ENCODE measurements around the gene CFTR.

Gene CFTR

GRCh38 chr7:117639966-117640365 lies 160.1 kb downstream of the CFTR start:
- Histone ChIP-seq H4K5ac (ENCODE audit: low read length) (no peak overlapping the region), H3K79me2 (ENCODE audit: control insufficient read depth, insufficient read depth, low read length) (no peaks in the 10 kb centered on the region), H2BK120ac (ENCODE audit: low read depth, low read length) (no peak overlapping the region), H3K4ac (ENCODE audit: low read depth, low read length) (no peak overlapping the region), H3K4me1 (ENCODE audit: control insufficient read depth, low read depth, low read length) (no peaks in the 10 kb centered on the region), H3K4me3 (ENCODE audit: low read length) (no peak overlapping the region), H3K9ac (ENCODE audit: low read length) (no peak overlapping the region), H3K36me3 (ENCODE audit: control insufficient read depth, insufficient read depth, low read length) (no peaks in the 10 kb centered on the region), H4K8ac (ENCODE audit: low read depth, low read length) (no peak overlapping the region), H2BK15ac (replicated peaks; ENCODE audit: low read depth) (no peak overlapping the region), H3K56ac (ENCODE audit: low read length) (no peak overlapping the region), H2AK5ac (ENCODE audit: low read length) (no peak overlapping the region), H3K23ac (ENCODE audit: low read length) (no peak overlapping the region), H2BK5ac (ENCODE audit: low read length) (no peak overlapping the region), H3K27ac (ENCODE audit: low read depth, low read length) (no peak overlapping the region), H3K79me1 (ENCODE audit: low read length) (no peaks in the 10 kb centered on the region), H3K27me3 (ENCODE audit: insufficient read depth, low read length, poor library complexity) (no peaks in the 10 kb centered on the region), H3K4me2 (ENCODE audit: low read length) (no peak overlapping the region), H3K18ac (ENCODE audit: low read length) (no peak overlapping the region)
- DNase-seq, result no peak
- no CpG with 5 or more reads among the region's 2 CpGs for WGBS (ENCODE audit: extremely low coverage, insufficient coverage, low lambda C conversion rate)

DNA sequence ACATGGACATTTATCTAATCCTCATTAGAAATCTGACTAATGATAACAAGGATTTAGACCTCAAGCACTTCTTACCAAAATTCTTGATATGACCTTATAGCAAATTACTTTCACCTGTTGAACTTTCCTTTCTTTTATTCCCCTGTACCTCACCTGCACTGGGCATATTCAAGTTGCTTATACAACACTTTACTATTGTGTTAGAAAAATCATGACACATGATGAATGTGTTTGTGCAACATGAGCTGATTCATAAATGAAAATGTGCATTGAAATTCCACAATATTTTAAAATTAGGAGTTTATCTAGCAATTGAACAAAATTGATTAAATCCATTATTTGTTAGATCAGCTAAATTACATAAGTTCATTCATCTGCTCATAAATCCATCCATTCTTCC lies 160.6 kb downstream of the CFTR start:
- no peak overlapping the region for H2BK5ac ChIP-seq (ENCODE audit: low read length)
- H3K56ac ChIP-seq (ENCODE audit: low read length), result no peak overlapping the region
- no peaks in the 10 kb centered on the region for H3K79me1 ChIP-seq (ENCODE audit: low read length)
- H3K4me1 ChIP-seq (ENCODE audit: control insufficient read depth, low read depth, low read length), result no peaks in the 10 kb centered on the region
- no peak overlapping the region for H3K4me2 ChIP-seq (ENCODE audit: low read length)
- no peak overlapping the region for H3K9ac ChIP-seq (ENCODE audit: low read length)
- H3K23ac ChIP-seq (ENCODE audit: low read length), result no peak overlapping the region
- DNase-seq, result no peak
- H2BK120ac ChIP-seq (ENCODE audit: low read depth, low read length), result no peak overlapping the region
- H2AK5ac ChIP-seq (ENCODE audit: low read length), result no peak overlapping the region
- no peaks in the 10 kb centered on the region for H3K79me2 ChIP-seq (ENCODE audit: control insufficient read depth, insufficient read depth, low read length)
- H4K8ac ChIP-seq (ENCODE audit: low read depth, low read length), result no peak overlapping the region
- H3K4ac ChIP-seq (ENCODE audit: low read depth, low read length), result no peak overlapping the region
- no peaks in the 10 kb centered on the region for H3K27me3 ChIP-seq (ENCODE audit: insufficient read depth, low read length, poor library complexity)
- no peaks in the 10 kb centered on the region for H3K36me3 ChIP-seq (ENCODE audit: control insufficient read depth, insufficient read depth, low read length)
- no peak overlapping the region for H2BK15ac ChIP-seq (replicated peaks; ENCODE audit: low read depth)
- no peak overlapping the region for H4K5ac ChIP-seq (ENCODE audit: low read length)
- no peak overlapping the region for H3K4me3 ChIP-seq (ENCODE audit: low read length)
- H3K18ac ChIP-seq (ENCODE audit: low read length), result no peak overlapping the region
- no peak overlapping the region for H3K27ac ChIP-seq (ENCODE audit: low read depth, low read length)

DNA sequence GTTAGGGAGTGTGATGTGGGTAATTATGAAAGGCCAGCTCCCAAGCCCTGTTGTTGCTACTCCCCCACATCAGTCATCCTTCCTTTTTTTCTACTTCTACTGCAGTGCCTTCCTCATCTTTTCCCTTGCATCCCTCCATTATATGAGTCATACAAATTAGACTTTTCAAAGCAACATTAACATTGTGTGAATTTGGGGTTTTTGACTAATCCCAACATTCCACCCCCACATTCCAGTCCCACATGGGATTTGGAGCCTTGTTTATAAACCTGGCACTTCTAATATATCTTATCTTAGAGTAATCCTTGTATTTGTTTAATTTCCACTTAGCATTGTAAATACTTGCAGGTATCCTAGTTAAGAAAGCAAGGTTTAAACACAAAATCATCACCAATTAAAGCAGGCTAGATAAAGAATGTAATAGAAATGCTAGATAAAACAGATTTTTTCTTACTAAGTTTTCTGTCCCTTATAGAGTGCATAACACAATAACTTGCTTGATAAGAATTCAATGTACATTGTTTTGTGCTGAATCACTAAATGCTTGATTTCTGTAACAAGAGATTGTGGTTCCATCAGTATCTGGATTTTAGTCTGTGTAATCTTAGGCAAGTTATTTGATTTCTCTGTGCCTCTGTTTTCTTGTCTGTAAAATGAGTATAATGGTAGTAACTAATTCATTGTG lies 165.8 kb downstream of the CFTR start:
- DNase-seq, result peak; percentile 25
- H3K9ac ChIP-seq (ENCODE audit: low read length), result no peak overlapping the region
- H3K4ac ChIP-seq (ENCODE audit: low read depth, low read length), result no peak overlapping the region
- H2BK120ac ChIP-seq (ENCODE audit: low read depth, low read length), result no peak overlapping the region
- no peak overlapping the region for H3K23ac ChIP-seq (ENCODE audit: low read length)
- no peak overlapping the region for H4K8ac ChIP-seq (ENCODE audit: low read depth, low read length)
- no peak overlapping the region for H3K27ac ChIP-seq (ENCODE audit: low read depth, low read length)
- no peak overlapping the region for H3K18ac ChIP-seq (ENCODE audit: low read length)
- H3K4me2 ChIP-seq (ENCODE audit: low read length), result no peak overlapping the region
- no peak overlapping the region for H2BK15ac ChIP-seq (replicated peaks; ENCODE audit: low read depth)
- H3K56ac ChIP-seq (ENCODE audit: low read length), result no peak overlapping the region
- H3K79me1 ChIP-seq (ENCODE audit: low read length), result no peaks in the 10 kb centered on the region
- H3K4me3 ChIP-seq (ENCODE audit: low read length), result no peak overlapping the region
- no peaks in the 10 kb centered on the region for H3K4me1 ChIP-seq (ENCODE audit: control insufficient read depth, low read depth, low read length)
- H2AK5ac ChIP-seq (ENCODE audit: low read length), result no peak overlapping the region
- H3K79me2 ChIP-seq (ENCODE audit: control insufficient read depth, insufficient read depth, low read length), result no peaks in the 10 kb centered on the region
- H3K27me3 ChIP-seq (ENCODE audit: insufficient read depth, low read length, poor library complexity), result no peaks in the 10 kb centered on the region
- no peak overlapping the region for H4K5ac ChIP-seq (ENCODE audit: low read length)
- H3K36me3 ChIP-seq (ENCODE audit: control insufficient read depth, insufficient read depth, low read length), result no peaks in the 10 kb centered on the region
- H2BK5ac ChIP-seq (ENCODE audit: low read length), result no peak overlapping the region

- H3K56ac ChIP-seq (ENCODE audit: low read length), result no peak overlapping the region
- H3K18ac ChIP-seq (ENCODE audit: low read length), result no peak overlapping the region
- no peak overlapping the region for H3K4me3 ChIP-seq (ENCODE audit: low read length)
- H3K79me1 ChIP-seq (ENCODE audit: low read length), result no peaks in the 10 kb centered on the region
- H4K5ac ChIP-seq (ENCODE audit: low read length), result no peak overlapping the region
- no peak overlapping the region for H3K27ac ChIP-seq (ENCODE audit: low read depth, low read length)
- no peak overlapping the region for H2BK120ac ChIP-seq (ENCODE audit: low read depth, low read length)
- no peak overlapping the region for H3K23ac ChIP-seq (ENCODE audit: low read length)
- DNase-seq, result no peak
- H3K4ac ChIP-seq (ENCODE audit: low read depth, low read length), result no peak overlapping the region
- no CpG with 5 or more reads among the region's 5 CpGs for WGBS (ENCODE audit: extremely low coverage, insufficient coverage, low lambda C conversion rate)
- no peaks in the 10 kb centered on the region for H3K36me3 ChIP-seq (ENCODE audit: control insufficient read depth, insufficient read depth, low read length)
- no peak overlapping the region for H3K9ac ChIP-seq (ENCODE audit: low read length)
- H3K4me2 ChIP-seq (ENCODE audit: low read length), result no peak overlapping the region
- H3K79me2 ChIP-seq (ENCODE audit: control insufficient read depth, insufficient read depth, low read length), result no peaks in the 10 kb centered on the region
- no peak overlapping the region for H2AK5ac ChIP-seq (ENCODE audit: low read length)
- no peak overlapping the region for H4K8ac ChIP-seq (ENCODE audit: low read depth, low read length)
- H2BK15ac ChIP-seq (replicated peaks; ENCODE audit: low read depth), result no peak overlapping the region
- no peaks in the 10 kb centered on the region for H3K4me1 ChIP-seq (ENCODE audit: control insufficient read depth, low read depth, low read length)
- no peak overlapping the region for H2BK5ac ChIP-seq (ENCODE audit: low read length)
- no peaks in the 10 kb centered on the region for H3K27me3 ChIP-seq (ENCODE audit: insufficient read depth, low read length, poor library complexity)
Observed at GRCh38 chr7:117648203-117648866, 168.5 kb downstream of the CFTR start.

DNA sequence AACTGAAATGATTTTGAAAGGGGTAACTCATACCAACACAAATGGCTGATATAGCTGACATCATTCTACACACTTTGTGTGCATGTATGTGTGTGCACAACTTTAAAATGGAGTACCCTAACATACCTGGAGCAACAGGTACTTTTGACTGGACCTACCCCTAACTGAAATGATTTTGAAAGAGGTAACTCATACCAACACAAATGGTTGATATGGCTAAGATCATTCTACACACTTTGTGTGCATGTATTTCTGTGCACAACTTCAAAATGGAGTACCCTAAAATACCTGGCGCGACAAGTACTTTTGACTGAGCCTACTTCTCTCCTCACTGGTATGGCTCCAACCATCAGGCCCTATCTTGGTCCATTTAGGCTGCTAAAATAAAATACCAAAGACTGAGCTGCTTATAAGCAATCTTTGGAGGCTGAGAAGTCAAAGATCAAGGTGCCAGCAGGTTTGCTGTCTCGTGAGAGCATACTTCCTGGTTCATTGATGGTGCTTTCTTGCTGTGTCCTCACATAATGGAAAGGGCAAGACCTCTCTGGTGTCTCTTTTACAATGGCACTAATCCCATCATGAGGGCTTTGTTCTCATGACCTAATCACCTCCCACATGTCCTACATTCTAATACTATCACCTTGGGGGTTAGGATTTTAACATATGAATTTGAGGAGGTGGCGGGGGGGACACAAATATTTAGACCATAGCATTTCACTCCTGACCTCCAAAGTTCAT lies 173.3 kb downstream of the CFTR start:
- Histone ChIP-seq H2BK5ac (ENCODE audit: low read length) (no peak overlapping the region), H3K79me1 (ENCODE audit: low read length) (no peaks in the 10 kb centered on the region), H3K27me3 (ENCODE audit: insufficient read depth, low read length, poor library complexity) (no peaks in the 10 kb centered on the region), H3K23ac (ENCODE audit: low read length) (no peak overlapping the region), H4K8ac (ENCODE audit: low read depth, low read length) (no peak overlapping the region), H2BK15ac (replicated peaks; ENCODE audit: low read depth) (no peak overlapping the region), H3K36me3 (ENCODE audit: control insufficient read depth, insufficient read depth, low read length) (no peaks in the 10 kb centered on the region), H3K79me2 (ENCODE audit: control insufficient read depth, insufficient read depth, low read length) (no peaks in the 10 kb centered on the region), H3K9ac (ENCODE audit: low read length) (no peak overlapping the region), H3K4me3 (ENCODE audit: low read length) (no peak overlapping the region), H3K4me1 (ENCODE audit: control insufficient read depth, low read depth, low read length) (no peaks in the 10 kb centered on the region), H2BK120ac (ENCODE audit: low read depth, low read length) (no peak overlapping the region), H3K56ac (ENCODE audit: low read length) (no peak overlapping the region), H3K18ac (ENCODE audit: low read length) (no peak overlapping the region), H3K4ac (ENCODE audit: low read depth, low read length) (no peak overlapping the region), H2AK5ac (ENCODE audit: low read length) (no peak overlapping the region), H3K27ac (ENCODE audit: low read depth, low read length) (no peak overlapping the region), H4K5ac (ENCODE audit: low read length) (no peak overlapping the region), H3K4me2 (ENCODE audit: low read length) (no peak overlapping the region)
- no CpG with 5 or more reads among the region's 4 CpGs for WGBS (ENCODE audit: extremely low coverage, insufficient coverage, low lambda C conversion rate)
- DNase-seq, result peak; percentile 11
